OCI-LY3 (cell line): ENCODE results near the gene BCL7A.

Experiments used
- H2AFZ ChIP-seq: fragments of 200-600, 300-600 bp; shearing (Covaris generic); 2 replicates; pipeline ENCODE4 v1.6.0; 2014; ENCODE audit warnings: antibody characterized with exemption, low read depth, low read length
- H3K27ac ChIP-seq: fragments of 200-600, 300-600 bp; sonication (generic); 2 replicates; pipeline ENCODE4 v1.5.1; 2014; ENCODE audit warnings: mild to moderate bottlenecking, low read length, moderate library complexity, mixed read lengths
- H3K27me3 ChIP-seq: fragments of 200-600, 300-600 bp; sonication (generic); 2 replicates; pipeline ENCODE4 v1.6.1; 2014; ENCODE audit warnings: low read depth, low read length, mixed read lengths
- H3K36me3 ChIP-seq: fragments of 200-600, 300-600 bp; sonication (generic); replicated peaks from 2 replicates; pipeline ENCODE3; 2014; ENCODE audit warnings: low read depth, low read length, mixed read lengths
- H3K4me1 ChIP-seq: fragments of 300-600, 200-600 bp; sonication (generic); 2 replicates; pipeline ENCODE4 v1.6.1; 2014; ENCODE audit warnings: low read length, mixed read lengths
- H3K4me2 ChIP-seq: fragments of 200-600, 300-600 bp; sonication (generic); 2 replicates; pipeline ENCODE4 v1.6.1; 2014; ENCODE audit warnings: low read length, mixed read lengths
- H3K4me3 ChIP-seq: fragments of 300-600, 200-600 bp; sonication (generic); 2 replicates; pipeline ENCODE4 v1.5.1; 2014; ENCODE audit warnings: antibody characterized with exemption, mild to moderate bottlenecking, low read length, moderate library complexity
- H3K79me2 ChIP-seq: fragments of 300-600, 200-600 bp; shearing (Covaris generic); 2 replicates; pipeline ENCODE4 v1.6.1; 2014; ENCODE audit warnings: mild to moderate bottlenecking, low read length, mixed read lengths
- H3K9ac ChIP-seq: fragments of 300-600, 200-600 bp; shearing (Covaris generic); 2 replicates; pipeline ENCODE4 v1.6.0; 2014; ENCODE audit warnings: mild to moderate bottlenecking, low read length, moderate library complexity
- H3K9me3 ChIP-seq: fragments of 200-600, 300-600 bp; shearing (Covaris generic); 2 replicates; pipeline ENCODE4 v1.6.1; 2014; ENCODE audit warnings: low read length, mixed read lengths; ENCODE audit not compliant: insufficient read depth
- H4K20me1 ChIP-seq: fragments of 200-600, 300-600 bp; sonication (generic); 2 replicates; pipeline ENCODE4 v1.6.1; 2016; ENCODE audit warnings: low read length, mixed read lengths; ENCODE audit not compliant: insufficient read depth
- CTCF ChIP-seq: fragments of 200-600, 300-600 bp; sonication (generic); IDR thresholded peaks from 2 replicates; pipeline ENCODE4 v1.5.1; 2014; ENCODE audit warnings: antibody characterized with exemption, low read length, low read depth
- EZH2phosphoT487 ChIP-seq: fragments of 200-600 bp; shearing (Covaris generic); IDR thresholded peaks from 2 replicates; pipeline ENCODE4 v1.6.1; 2018; ENCODE audit warnings: antibody characterized with exemption, mixed run types, low read depth

Gene BCL7A

DNA sequence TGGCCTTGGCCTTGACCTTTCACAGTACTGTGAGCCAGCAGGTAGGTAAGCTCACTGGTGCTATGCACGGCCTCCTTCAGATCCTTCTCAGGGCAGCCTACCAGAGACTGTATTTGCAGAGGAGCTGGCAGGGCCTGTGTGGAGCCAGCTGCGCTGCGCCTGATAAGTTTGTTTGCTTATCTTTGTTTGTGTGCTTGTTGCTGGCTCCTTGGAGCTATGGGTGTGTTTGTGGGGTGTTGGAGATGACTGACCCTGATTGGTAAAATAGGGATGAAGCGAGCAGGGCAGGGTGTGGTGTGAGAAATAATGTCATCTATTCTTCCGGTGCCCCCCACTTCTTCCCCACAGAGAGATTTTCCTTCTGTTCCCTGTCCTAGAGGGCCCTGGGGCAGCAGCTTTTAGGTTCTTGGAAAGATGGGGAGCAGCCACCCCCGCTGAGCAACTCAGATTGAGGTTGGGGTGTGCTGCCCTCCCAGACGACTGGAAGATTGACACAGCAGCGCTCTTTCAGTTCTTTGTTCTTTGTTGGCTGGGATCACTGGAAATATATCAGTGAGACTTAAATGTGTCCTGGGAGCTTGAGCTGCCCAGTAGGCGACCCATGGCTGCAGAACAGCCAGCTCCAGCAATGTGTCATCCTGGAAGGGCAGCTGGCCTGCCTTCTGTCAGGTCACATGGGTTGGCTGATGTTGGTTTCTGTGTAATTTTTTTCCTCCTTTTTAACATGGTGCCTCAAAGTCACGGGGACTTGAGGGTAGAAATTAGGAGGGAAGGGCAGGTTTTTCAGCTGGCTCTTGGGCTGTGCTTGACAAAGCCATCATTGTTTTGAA lies 76.5 kb downstream of the BCL7A start:
- Histone ChIP-seq H3K9me3 (no peaks in the 10 kb centered on the region; the same call in 1 of the 2 replicates), H3K27me3 (no peaks in the 10 kb centered on the region), H3K4me1 (no peaks in the 10 kb centered on the region), H2AFZ (no peak overlapping the region), H3K79me2 (peaks cover 65% of the 10 kb centered on the region), H3K9ac (no peak overlapping the region), H3K27ac (no peak overlapping the region), H3K4me3 (no peak overlapping the region), H3K4me2 (no peak overlapping the region), H3K36me3 (peaks cover 6% of the 10 kb centered on the region), H4K20me1 (peaks cover 44% of the 10 kb centered on the region)
- no peak for TF ChIP-seq CTCF
- TF ChIP-seq EZH2phosphoT487 = no peak

DNA sequence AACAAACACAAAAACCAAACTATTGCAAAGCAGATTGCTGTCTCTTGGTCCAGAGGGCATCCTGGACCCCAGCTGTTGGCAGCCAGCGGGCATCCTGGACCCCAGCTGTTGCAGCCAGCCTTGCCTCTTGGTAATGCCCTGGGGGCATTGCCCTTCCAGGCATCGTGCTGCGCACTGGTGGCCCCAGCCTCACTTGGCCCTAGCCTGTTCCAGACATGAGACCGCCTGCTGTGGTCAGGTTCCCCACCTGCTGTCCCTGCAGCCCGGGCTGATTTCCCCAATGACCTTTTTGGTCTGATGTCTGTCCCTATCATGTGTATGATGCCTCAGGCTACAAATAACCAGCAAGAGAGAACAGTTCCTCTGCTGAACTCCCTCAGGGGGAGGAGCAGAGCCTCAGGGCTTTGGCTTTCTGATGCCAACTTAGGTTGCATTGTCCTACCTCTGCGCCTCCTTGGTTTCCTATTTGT lies 77.6 kb downstream of the BCL7A start:
- TF ChIP-seq CTCF = no peak
- no peak for TF ChIP-seq EZH2phosphoT487
- Histone ChIP-seq H3K4me3 (no peak overlapping the region), H3K9ac (no peak overlapping the region), H4K20me1 (peaks cover 44% of the 10 kb centered on the region), H3K27me3 (no peaks in the 10 kb centered on the region), H3K4me2 (no peak overlapping the region), H3K9me3 (no peaks in the 10 kb centered on the region), H2AFZ (no peak overlapping the region), H3K4me1 (no peaks in the 10 kb centered on the region), H3K36me3 (peaks cover 4% of the 10 kb centered on the region), H3K27ac (no peak overlapping the region), H3K79me2 (peaks cover 57% of the 10 kb centered on the region)

DNA sequence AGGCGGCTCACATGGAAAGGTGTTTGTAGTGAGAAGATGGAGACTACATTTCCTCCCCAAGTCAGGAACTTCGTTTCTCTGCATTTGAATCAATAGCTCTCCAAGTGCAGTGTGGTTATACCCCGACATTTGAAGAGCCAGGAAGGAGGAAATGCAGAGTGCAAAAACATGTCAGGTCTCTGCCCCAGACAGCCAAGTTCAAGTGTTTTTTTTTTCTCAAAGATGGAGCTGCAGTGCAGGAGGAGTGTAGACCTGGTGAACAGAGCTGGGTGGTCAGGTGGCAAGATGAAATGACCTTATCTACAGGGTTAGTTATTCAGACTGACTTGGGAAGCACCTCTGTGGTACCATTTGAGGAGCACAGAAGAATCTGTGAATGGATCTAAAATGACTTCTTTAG lies 78.2 kb downstream of the BCL7A start:
- Histone ChIP-seq H3K27me3 (no peaks in the 10 kb centered on the region), H3K4me3 (no peak overlapping the region), H3K9ac (no peak overlapping the region), H3K4me1 (no peaks in the 10 kb centered on the region), H3K27ac (no peak overlapping the region), H3K36me3 (peaks cover 4% of the 10 kb centered on the region), H3K4me2 (no peak overlapping the region), H3K79me2 (peaks cover 52% of the 10 kb centered on the region), H2AFZ (no peak overlapping the region), H4K20me1 (peaks cover 40% of the 10 kb centered on the region), H3K9me3 (no peaks in the 10 kb centered on the region)
- no peak for TF ChIP-seq EZH2phosphoT487
- no peak for TF ChIP-seq CTCF

- H3K27me3 ChIP-seq = no peaks in the 10 kb centered on the region
- H3K79me2 ChIP-seq = peaks cover 48% of the 10 kb centered on the region
- H3K4me2 ChIP-seq = no peak overlapping the region
- no peaks in the 10 kb centered on the region for H3K4me1 ChIP-seq
- H3K9me3 ChIP-seq = no peaks in the 10 kb centered on the region
- H3K27ac ChIP-seq = no peak overlapping the region
- H3K4me3 ChIP-seq = no peak overlapping the region
- peaks cover 4% of the 10 kb centered on the region for H3K36me3 ChIP-seq
- TF ChIP-seq EZH2phosphoT487 = no peak
- no peak for TF ChIP-seq CTCF
- no peak overlapping the region for H3K9ac ChIP-seq
- no peak overlapping the region for H2AFZ ChIP-seq
- peaks cover 34% of the 10 kb centered on the region for H4K20me1 ChIP-seq
These were observed 78.9 kb downstream of the BCL7A start for GRCh38 chr12:122100568-122100967.
